RPMI8226 (cell line): ENCODE results near the gene OR13A1.
"Not testable (repeated sequence)": the region's sequence is repeated elsewhere in the genome, so short reads cannot be mapped to it uniquely, and the experiment has no call there.

Source experiments
- DNase-seq: peaks from one replicate; pipeline ENCODE4 v3.0.0-alpha.2; 2015

OR13A1 gene

GRCh38 chr10:45315508-45315907, at the start of gene OR13A1:
Gene OR13A1 (minus strand): TSS chr10:45315608. CDS start chr10:45304422, 11,186 bp downstream.
- DNase-seq, result no peak

- not testable (repeated sequence) for DNase-seq
These were observed 46.8 kb upstream of the OR13A1 start for GRCh38 chr10:45361983-45362799.

GRCh38 chr10:45358961-45359360, 43.6 kb upstream of the OR13A1 start:
- not testable (repeated sequence) for DNase-seq

- no peak for DNase-seq
These were observed 40.1 kb upstream of the OR13A1 start for GRCh38 chr10:45355494-45355893.

- DNase-seq, result no peak
These were observed 38.9 kb upstream of the OR13A1 start for GRCh38 chr10:45354261-45354660.

GRCh38 chr10:45353186-45353585, 37.8 kb upstream of the OR13A1 start:
- DNase-seq, result no peak

- DNase-seq, result not testable (repeated sequence)
These were observed 32.9 kb upstream of the OR13A1 start for GRCh38 chr10:45348196-45348765.

- not testable (repeated sequence) for DNase-seq
These were observed 32.1 kb upstream of the OR13A1 start for GRCh38 chr10:45347464-45347863.

GRCh38 chr10:45346652-45347335, 31.4 kb upstream of the OR13A1 start:
- DNase-seq, result not testable (repeated sequence)

GRCh38 chr10:45340420-45340819, 25.0 kb upstream of the OR13A1 start:
- DNase-seq, result not testable (repeated sequence)

GRCh38 chr10:45339894-45340293, 24.5 kb upstream of the OR13A1 start:
- no peak for DNase-seq

- not testable (repeated sequence) for DNase-seq
These were observed 16.4 kb upstream of the OR13A1 start for GRCh38 chr10:45331824-45332223.

GRCh38 chr10:45326864-45327263, 11.5 kb upstream of the OR13A1 start:
- DNase-seq, result not testable (repeated sequence)

- no peak for DNase-seq
These were observed 9.7 kb upstream of the OR13A1 start for GRCh38 chr10:45325116-45325515.

GRCh38 chr10:45319702-45320101, 4.3 kb upstream of the OR13A1 start:
- no peak for DNase-seq

- no peak for DNase-seq
These were observed 2.0 kb downstream of the OR13A1 start for GRCh38 chr10:45313264-45313873.

- DNase-seq, result peak; percentile 15
These were observed 6.7 kb downstream of the OR13A1 start for GRCh38 chr10:45308707-45309106.

GRCh38 chr10:45302573-45302972, 12.8 kb downstream of the OR13A1 start:
- no peak for DNase-seq

- DNase-seq, result not testable (repeated sequence)
These were observed 17.0 kb downstream of the OR13A1 start for GRCh38 chr10:45298341-45298955.

GRCh38 chr10:45294681-45295080, 20.7 kb downstream of the OR13A1 start:
- DNase-seq, result no peak

GRCh38 chr10:45286980-45287379, 28.4 kb downstream of the OR13A1 start:
- DNase-seq, result no peak

- no peak for DNase-seq
These were observed 33.3 kb downstream of the OR13A1 start for GRCh38 chr10:45282061-45282460.
